NCI-H2196 treated with DMSO at 0.1 percent for 48 hours (cell line): ENCODE data around the gene CYRIA.

Experiments
- DNase-seq: peaks from one replicate; lab custom pipeline; 2025; ENCODE audit not compliant: unreplicated experiment; lab: John Stamatoyannopoulos, UW

Gene CYRIA

DNA sequence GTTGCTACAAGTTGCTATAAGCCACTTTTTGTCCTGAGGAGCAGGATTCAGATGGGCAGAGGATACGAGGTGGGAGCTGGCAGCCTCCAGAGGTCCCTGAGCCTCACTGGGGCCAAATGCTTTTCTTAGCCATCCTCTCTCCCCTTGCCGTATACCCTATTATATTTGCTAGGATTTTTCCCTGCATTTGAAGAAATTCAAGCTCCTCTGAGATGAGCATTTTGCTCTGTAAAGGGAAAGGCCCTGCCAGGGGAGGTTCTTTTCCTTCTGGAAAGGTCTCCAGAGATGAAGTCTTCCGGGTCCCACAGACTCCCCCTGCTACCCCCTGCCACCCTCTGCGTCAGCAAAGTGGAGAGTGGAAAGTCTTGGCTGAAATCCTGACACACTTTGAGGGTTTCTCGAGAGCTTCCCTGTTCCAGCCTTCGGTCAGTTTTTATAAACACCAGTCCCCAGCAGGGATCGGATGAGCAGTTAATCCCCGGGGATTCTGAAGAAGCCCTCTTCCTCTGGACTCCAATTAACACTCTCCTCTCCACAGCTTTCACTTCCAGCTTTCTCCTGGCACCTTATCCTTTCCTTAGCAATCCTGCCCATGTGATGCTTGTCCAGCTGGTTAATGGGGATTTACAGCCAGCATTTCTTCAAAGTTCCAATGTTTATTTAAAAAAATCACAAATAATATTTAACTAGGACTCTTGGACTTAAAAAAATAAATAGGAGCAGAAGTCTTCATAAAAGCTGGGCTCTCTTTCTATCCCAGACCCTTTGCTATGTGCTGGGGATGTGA, 13.1 kb downstream of the CYRIA start:
- DNase-seq: no peak

DNA sequence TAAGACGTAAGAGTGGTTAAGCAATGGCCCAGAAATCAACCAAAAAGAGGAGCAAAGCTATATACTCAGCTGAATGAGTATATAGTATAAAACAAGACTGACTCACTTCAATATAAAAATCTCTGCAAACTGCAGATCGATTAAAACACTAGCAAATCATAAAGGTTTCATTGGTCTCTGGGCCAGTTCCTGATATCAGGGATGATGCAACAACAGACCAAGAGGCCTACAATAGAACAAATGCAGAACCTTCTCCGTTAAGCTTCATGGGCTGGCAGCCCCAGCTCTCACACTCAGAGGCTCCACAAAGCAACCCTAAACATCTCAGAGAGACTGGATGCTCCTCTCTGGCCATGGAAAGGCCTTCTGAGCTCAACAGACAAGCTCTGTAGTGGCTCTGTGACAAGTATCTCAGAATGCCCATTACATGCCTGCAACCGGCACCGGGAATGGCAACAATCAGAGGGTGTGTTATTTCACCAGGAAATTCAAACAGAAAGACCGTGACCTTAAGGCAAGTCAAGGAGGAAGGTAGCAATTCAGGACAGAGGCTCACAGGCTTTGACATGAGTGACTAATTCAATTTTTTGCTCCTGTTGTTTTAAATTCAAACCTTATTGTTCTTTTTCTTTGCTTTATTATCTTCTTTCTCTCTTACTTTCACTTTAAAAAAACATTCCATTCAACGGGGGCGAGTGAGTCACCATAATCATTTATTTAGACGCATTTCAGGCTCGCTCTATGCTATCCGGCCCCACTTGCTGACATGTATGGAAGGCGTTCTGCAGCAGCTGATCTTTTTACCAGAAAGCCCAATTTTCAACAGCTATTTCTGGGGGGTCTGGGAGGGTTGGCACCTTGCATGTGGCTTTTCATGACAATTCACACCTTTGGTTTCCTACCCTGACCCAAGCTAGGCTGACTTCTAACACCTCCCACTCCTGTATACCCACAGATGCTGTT, 15.1 kb downstream of the CYRIA start:
- DNase-seq: no peak

DNA sequence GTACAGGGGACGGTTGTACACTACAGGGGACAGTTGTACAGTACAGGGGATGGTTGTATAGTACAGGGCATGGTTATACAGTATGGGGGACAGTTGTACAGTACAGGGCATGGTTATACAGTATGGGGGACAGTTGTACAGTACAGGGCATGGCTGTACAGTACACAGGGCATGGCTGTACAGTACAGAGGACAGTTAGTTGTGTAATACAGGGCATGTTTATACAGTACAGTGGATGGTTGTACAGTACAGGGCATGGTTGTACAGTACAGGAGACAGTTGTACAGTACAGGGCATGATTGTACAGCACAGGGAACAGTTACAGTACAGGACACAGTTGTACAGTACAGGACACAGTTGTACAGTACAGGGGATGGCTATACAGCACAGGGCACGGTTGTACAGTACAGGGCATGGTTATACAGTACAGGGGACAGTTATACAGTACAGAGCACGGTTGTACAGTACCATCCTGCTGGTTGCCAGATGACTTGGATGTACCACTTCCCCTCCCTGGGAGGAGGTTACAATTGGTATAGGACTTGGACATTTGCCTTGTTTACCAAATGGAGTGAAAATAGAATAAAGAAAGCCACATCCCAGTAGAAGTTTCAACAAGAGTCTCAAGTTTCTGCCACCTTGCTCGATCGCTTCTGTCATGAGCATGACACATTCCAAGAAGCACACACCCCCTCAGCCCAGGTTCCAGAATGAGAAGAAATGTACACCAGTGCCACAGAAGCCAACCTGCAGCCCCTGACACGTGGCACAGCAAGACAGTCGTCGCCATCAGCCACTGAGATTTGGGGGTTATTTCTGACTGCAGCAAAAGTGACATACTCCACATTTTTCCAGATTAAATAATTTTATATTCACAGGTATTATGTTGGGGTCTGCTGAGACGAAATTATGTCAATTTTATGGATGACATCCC, 16.0 kb downstream of the CYRIA start:
- no peak for DNase-seq

DNA sequence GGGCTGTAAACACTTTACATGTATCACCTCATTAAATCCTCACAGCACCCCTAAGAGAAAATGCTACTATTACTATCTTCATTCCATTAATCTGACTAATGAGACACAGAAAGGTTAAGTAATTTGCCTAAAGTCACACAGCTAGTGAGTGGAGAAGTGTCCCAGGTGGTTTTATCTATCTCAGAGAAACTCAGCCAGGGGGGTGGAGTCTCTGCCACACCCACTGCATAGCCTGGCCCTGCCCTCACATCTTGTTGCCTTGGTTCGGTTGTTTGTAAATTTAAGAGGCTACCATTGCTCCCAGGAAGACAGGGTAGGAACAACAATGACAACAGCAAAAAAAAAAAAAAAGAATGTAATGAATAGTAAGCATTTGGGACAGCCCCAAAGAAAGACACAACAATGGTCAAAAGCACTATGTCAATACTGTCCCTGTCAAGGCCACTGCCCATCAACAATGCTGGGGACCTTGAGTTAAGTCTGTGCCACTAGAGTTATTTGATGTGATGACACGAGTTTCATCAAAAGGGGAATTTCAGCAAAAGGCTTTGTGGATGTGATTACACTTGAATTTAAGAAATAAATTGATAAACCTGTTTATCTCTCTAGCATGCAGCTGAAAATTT, 17.5 kb downstream of the CYRIA start:
- DNase-seq: no peak

DNA sequence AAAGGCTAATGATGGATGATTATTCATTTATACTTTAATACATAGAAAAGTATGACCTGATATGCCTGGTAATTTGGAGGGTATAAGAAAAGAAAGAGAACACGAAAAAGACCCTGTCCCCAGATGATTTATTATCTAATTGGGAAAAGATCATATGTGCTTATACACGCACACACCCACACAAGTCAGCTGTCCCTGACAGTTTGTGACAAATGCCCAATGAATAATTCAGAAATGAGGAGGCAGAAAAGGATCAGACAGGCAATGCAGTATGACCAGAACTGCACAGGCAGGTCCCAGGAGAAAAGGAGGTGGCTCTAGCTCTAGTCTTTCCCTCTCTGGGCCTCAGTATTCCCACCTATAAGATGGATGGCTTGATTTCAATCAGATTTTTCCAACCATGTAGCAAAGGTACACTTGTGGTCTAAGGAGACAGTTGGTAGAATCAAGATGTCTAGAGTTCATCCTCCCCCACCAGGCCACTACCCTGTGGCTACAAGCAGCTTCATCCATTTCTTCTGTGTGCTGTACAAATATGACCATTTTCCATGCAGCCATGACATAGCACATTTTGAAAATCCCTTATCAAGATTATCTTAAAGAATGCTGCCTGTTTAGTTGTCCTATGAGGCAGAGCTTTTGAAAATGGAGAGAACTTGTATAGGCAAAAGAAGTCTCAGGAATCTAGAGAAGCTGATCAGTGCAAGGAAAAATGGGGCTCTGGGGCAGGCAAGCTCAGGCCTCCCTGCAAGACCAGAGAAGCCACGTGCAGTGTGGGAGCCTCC, 19.7 kb downstream of the CYRIA start:
- DNase-seq: no peak

DNA sequence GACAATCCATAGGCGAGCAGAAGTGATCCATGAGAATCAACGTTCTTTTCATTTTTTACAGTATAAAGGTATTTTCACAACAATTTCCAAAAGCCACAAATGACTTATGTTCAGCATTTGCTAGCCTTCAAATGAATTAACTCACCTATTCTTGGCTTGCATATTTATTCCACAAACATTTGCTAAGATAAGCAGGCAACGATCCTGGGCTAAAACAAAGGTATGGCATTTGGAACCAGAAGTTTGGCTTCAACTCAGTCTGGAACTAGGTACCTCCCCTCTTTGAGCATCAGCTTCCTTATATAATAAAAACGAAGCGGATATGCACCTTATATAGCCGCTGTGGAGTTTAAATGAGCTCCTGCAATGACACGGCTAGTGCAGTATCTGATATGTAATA, 20.5 kb downstream of the CYRIA start:
- DNase-seq: no peak

DNA sequence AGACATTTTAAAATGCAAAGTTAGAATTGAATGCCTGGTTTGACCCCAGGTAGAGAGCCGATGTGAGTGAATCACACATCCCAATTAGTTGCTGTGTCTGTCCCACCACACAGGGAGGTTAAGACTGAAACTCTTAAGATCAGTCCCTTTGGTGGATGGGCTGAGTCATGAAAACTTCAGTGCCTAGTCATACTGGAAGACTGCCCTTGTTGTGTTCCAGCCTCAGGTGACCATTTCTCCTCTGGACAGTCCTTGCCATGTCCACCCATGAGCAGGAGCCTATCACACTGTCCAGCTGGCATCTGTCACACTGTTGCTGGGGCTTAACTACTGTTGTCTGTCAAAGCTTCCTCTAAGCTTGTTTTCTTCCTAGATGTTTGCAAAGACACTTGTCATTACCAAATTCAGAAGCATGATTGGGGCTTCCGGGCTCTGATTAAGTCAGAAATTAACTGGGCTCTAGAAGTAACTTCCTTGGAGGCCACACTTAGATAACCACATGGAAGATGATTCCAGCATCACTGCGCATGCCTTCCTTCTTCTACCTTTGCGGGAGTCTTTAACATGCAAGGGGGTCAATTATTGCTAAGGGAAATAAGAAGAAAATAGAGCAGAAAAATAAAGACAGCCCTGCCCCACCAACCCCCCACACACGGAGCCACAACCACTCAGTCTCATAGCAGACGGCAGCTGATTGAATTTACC, 21.3 kb downstream of the CYRIA start:
- DNase-seq: no peak

DNA sequence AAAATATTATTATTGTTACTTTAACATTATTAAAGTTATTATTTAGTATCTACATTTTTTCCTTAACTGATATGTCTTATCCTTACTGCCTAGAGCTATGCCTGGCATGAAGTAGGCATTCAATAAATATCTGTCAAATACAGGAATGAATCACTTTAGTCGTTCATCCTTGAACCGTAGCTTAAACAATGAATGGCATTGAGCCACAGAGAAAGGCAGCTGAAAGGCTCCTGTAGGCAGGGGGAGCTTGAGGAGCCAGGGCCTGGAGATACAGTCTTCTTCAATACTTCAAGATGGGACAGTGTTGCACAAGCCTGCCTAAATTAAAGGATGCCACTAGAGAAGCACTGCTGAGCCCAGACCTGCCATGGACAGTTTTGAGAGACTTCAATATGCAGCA, 22.5 kb downstream of the CYRIA start:
- DNase-seq: no peak

DNA sequence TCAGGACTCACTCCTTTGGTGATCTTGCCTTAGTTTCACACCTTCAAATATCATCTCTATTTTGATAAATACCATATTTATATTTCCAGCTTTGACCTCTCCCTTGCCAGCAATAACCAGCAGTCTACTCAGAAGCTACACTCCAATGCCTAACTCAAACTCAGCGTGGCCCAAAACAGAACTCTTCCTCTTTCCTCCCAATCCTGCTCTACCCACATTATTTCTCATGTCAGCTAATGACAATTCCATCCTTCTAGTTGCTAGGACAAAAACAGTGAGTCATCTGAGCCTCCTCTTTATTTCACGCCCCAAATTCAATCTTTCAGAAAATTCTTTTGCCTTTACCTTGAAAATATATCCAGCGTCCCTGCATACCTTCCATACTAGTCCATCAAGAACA, 23.5 kb downstream of the CYRIA start:
- DNase-seq: no peak

DNA sequence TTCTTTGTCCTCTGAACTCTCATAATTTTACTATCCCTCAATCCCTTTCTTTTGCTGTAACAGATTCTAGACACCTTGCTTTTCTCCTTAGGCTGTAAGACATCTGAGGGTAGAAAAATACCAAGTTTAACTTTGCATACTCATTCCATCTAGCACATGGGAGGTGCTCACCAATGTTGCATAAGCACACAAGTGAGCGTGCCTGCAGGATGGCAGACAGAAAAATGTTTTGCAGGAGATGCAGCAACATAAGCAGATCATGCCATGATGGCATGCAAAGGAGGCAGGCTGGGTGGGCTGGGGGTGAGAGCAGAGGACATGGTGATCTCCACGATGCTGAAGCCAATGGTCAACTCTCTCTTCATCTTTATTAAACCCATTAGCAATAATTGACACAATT, 24.1 kb downstream of the CYRIA start:
- no peak for DNase-seq

DNA sequence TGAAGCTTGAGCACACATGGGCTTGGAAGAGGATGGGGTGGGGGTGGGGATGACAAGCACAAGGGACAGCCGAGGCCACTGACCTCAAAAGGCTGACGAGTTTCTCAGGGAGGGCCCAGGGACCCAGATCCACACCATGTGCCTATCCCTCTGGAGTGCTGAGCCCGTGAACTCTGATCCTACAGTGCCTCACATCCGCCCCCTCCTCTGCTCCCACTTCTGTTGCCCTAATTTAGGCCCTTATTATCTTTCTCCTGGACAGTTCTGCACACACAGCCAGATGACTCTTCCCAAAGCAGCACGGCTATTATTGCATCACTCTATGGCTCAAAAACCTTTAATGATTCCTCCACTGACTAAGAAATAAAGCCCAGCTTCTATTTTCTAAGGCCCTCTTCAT, 24.8 kb downstream of the CYRIA start:
- DNase-seq: no peak

DNA sequence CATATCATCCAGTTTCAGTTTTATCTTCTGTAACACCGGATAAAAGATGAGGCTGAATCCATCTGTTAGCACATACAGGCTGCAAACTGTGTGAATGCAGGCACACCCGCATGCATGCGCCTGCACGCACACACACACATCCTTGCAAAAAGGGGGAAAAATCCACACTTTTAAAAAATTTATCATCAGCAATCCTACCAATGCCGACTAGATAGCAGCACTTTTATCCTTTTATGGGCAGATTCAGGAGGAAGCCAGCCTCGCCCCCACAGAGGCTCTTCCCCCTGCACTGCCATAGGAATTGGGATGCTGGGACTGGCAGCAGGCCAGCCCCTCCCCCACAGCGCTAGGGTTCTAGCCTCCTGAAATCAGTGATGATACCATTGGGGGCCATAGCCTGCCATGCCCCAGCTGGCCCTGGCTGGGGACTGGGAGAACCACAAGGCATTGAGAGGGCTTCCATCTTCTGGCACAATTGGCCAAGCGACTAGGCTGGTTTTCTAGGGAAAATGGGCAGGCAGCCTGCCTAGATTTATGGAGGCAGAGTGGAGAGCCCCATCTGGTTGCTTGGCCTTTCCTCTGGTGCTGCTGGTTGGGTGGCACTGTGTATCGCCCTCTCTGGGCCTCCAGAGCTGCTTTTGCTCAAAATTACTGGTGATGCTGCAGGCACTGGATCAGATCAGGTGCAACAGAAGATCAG, 25.5 kb downstream of the CYRIA start:
- no peak for DNase-seq

DNA sequence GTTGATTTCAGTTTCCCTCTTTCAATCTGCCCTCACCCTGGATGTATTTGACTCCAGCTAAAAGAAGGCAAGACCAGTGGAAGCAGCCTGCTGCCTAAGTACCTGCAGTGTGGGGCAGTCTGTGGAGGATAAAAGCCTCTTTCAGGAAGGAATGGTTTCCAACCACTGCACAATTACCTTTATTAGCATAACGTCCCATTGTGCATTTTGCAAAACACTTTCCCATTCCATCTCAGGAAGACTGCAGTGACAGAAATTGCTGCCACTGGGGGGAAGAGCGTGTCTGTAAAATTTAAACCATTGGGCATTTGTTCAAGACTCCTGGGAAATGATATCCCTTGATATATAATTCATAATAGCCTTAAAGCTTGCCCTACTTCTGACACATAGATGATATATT, 26.2 kb downstream of the CYRIA start:
- no peak for DNase-seq

DNA sequence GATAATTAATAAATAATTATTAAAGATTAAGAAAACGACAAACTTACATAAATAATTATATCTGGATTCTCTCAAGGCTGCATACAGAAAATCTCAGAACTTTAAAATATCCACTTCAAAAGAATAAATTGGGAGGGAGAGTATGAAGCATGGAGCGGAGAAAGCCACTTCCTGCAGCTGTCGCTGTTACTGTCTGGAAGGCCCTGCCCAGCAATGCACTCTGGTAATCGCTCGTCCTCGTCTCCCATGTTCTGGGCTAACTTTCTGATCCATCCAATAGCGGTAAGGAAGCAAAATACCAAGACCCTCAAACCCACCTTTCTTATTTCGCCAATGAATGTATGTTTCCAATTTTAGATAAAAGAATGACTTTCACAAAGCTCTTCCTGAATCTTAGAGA, 26.7 kb downstream of the CYRIA start:
- DNase-seq: no peak

DNA sequence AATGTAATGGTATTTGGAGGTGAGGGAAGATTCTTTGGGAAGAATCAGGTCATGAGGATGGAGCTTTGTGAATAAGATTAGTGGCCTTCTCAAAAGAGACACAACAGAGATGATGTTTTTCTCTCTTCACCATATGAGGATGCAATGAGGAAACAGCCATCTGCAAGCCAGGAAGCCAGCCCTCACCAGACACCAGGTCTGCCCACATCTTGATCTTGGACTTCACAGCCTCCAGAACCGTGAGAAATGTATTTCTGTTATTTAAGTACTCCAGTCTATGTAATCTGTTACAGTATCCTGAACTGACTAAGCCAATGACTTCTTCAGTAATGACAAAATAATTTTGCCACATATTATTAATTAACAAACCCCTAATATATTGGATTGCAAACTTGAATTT, 28.3 kb downstream of the CYRIA start:
- DNase-seq: no peak

DNA sequence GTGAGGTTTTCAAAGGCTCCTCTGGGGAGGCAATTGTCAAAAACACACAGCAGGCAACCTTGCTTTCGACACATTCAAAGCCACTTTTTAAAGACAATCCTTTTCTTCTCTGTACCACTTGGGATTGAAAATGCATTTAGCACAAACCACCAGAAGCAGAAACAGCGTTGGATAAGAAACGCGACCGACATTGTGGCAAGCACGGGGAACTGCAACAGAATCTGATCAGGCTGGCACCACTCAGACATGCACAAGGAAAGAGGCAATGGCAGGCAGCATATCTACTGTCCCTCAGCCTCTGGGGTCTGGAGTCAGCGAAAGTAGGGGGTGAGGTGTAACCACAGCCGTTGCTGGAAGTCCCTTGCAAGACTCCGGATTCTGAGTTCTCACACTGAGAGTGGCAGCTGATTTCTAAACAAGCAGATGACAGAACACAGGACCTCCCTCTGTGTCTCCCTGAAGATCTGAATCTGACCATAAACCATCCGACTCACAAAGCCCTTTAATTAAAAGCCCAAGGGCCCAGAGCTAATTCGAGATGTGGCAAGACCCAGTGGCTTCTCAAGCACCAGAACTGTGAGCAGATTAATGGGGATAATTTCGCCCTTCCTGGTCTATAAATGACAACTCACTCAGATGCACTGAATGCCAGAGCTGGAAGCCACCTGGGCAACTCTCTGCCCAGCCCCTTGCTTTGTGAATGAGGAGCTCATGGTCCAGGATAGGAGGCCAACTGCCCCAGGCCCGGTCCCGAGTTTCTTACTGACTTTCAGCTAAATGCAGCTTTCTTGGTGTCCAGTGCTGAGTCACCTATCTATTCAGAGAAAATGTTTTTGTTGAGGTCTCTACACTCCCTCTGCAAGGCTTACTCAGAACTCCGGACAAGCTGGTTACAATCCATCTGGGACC, 29.6 kb downstream of the CYRIA start:
- DNase-seq: no peak

DNA sequence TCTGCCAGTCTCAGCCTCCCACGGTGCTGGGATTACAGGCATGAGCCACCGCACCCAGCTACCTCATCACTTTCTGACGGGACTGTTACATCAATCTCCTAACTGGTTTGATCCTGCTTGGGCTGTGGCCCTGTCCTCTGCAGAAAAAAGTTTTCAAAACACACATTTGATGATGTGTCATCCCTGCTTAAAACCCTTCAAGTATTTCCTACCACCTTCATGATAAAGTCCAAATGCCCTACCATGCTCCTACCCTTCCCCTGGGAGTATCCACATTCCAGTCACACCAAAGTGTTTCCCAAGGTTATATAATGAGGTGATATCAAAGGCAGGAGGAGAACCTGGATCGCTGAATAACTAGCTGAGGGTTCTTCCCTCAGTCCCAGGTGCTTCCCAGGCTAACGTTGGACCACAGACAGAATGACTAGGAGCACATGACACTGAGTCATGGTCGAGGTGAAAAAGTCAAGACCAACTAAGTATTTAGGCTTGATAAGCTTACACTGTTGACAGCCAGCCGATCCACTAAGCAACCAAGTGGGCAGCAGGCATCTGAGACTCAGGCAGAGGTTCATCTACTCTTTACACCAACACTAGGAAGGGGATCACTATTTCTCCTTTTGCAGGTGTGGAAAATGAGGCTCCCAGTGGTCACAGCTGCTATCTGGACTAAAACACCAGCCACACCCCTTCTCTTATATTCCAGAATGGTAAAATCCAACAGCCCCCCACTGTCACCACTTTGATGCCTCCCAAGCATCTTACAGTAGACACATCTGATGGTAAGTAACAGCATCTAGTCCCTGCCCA, 31.8 kb downstream of the CYRIA start:
- no peak for DNase-seq
